H1 (cell line): ENCODE results near the gene WWC2. TPM values are rescaled to one million over a fixed set of nuclear protein-coding genes. Genes with fewer than 3 reads are reported as not detected.

Source experiments
- CTCF ChIP-seq, 3 experiments: IDR thresholded peaks; 1 replicate in 2 of 3; 2 replicates in 1 of 3; pipeline versions ENCODE4 v1.5.1 to v1.6.1; 2011; ENCODE audit warnings: low read length in 3 of 3, mild to moderate bottlenecking in 3 of 3, inconsistent platforms in 2 of 3, low read depth in 1 of 3, moderate library complexity in 1 of 3; ENCODE audit not compliant: insufficient read depth in 1 of 3; ENCODE audit errors: control extremely low read depth in 1 of 3
- E2F6 ChIP-seq: IDR thresholded peaks from 2 replicates; pipeline ENCODE4 v1.6.1; 2012; ENCODE audit warnings: inconsistent platforms
- GABPA ChIP-seq: IDR thresholded peaks from 2 replicates; pipeline ENCODE4 v1.6.1; 2011; ENCODE audit warnings: mild to moderate bottlenecking, low read length, moderate library complexity, borderline replicate concordance; ENCODE audit not compliant: insufficient read depth
- RFX5 ChIP-seq: IDR thresholded peaks from 2 replicates; pipeline ENCODE4 v1.6.1; 2011; ENCODE audit warnings: low read depth, low read length, improper control_type of control experiment, borderline replicate concordance
- polyA plus RNA-seq, 7 experiments: library from polyadenylated mRNA; depleted of rRNA in 3 of 7; stranded (reverse) in 5 of 7; unstranded in 2 of 7; fragments of >200 nt in 5 of 7; fragments of 200-250 nt in 2 of 7; gene quantifications; 1 replicate in 5 of 7; 2 replicates in 1 of 7; 4 replicates in 1 of 7; pipeline versions ENCODE4 v1.2.1 to v1.2.3, GENCODE V29; 2011 to 2013; ENCODE audit warnings: missing spikeins in 2 of 7, mixed read lengths in 2 of 7
- total RNA-seq: library from RNA; stranded (reverse); fragmentation: NEBNext Ultra II Directional; extraction: Animal tissue kit (Norgen Biotek cat#: 25700); gene quantifications from 2 replicates; pipeline ENCODE4 v1.2.1, GENCODE V29; 2021

WWC2 gene
- total and polyA plus RNA-seq, 2 of the 8 experiments (the other 6 are each of a cell fraction or from before 2014, with no cell fraction given) = 17.6 to 135 TPM

- TF ChIP-seq CTCF (IDR thresholded peaks at IDR 0.05; ENCODE audit: control extremely low read depth in 1 of 3, insufficient read depth in 1 of 3, low read depth in 1 of 3, low read length in 3 of 3) (no peak), GABPA (no peak), RFX5 (no peak), E2F6 (no peak)
These were observed 233.4 kb downstream of the WWC2 start (continued) for GRCh38 chr4:183332447-183332846.
